ENCODE data around the gene PCNX2.

- TF ChIP-seq ZNF558 (tag by site-specific recombination; IDR thresholded peaks at IDR 0.05) (no peak), KLF10 (tag by site-specific recombination; IDR thresholded peaks at IDR 0.05) (no peak), PRDM6 (tag by site-specific recombination; IDR thresholded peaks at IDR 0.05) (no peak), REST (tag by site-specific recombination; IDR thresholded peaks at IDR 0.05) (no peak), ZNF777 (tag by site-specific recombination; IDR thresholded peaks at IDR 0.05; ENCODE audit: borderline replicate concordance) (no peak), KLF1 (tag by site-specific recombination; IDR thresholded peaks at IDR 0.05) (no peak), MYNN (tag by site-specific recombination; IDR thresholded peaks at IDR 0.05; ENCODE audit: borderline replicate concordance) (no peak), GLI4 (tag by site-specific recombination; IDR thresholded peaks at IDR 0.05) (no peak), YY1 (tag by site-specific recombination; IDR thresholded peaks at IDR 0.05) (no peak), ZNF184 (tag by site-specific recombination; IDR thresholded peaks at IDR 0.05) (no peak)
Observed at GRCh38 chr1:233151861-233152260, 143.7 kb downstream of the PCNX2 start.
